ENCODE data around the gene F11R. TPM values are rescaled to one million over a fixed set of nuclear protein-coding genes. Genes with fewer than 3 reads are reported as not detected.
"Not testable (repeated sequence)": the region's sequence is repeated elsewhere in the genome, so short reads cannot be mapped to it uniquely, and the experiment has no call there.

The F11R gene
- total RNA-seq, 1 donor from 2014 or later = 246 TPM

GRCh38 chr1:161013131-161013487 is 7.8 kb downstream of the F11R start:
- DNase-seq (ENCODE audit: low read depth, low spot score) = no peak

DNA sequence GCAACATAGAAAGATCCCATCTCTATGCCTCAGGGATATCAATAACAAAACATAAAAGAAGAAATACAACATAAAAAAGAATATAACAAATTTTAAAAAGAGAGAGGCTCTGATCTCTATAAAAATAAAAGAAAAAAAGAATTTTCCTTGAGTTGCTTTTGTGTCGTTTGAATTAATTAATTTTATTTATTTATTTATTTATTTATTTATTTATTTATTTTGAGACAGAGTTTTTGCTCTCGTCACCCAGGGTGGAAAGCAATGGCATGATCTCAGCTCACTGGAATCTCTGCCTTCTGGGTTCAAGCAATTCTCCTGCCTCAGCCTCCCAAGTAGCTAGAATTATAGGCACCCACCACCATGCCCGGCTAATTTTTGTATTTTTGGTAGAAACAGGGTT is 8.5 kb downstream of the F11R start:
- no peak for DNase-seq (ENCODE audit: low read depth, low spot score)

DNA sequence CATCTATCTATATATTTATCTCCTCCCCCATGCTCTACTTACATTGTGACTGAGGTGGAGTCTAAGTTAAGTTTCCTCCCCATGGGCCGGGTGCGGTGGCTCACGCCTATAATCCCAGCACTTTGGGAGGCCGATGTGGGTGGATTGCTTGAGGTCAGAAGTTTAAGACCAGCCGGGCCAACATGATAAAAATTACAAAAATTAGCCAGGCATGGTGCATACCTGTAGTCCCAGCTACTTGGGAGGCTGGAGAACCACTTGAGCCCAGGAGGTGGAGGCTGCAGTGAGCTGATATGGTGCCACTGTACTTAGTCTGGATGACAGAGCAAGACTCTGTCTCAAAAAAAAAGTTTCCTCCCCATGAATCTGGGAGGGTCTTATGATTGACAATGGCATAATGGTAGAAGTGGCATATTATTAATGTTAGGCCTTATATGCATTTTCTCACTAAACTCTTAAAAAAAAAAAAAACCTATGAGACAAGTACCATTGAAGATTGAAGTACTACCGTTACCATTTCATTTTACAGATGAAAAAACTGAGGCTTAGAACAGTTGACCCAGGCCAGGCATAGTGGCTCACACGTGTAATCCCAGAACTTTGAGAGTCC is 11.2 kb downstream of the F11R start:
- DNase-seq (ENCODE audit: low read depth, low spot score) = no peak

- no peak for DNase-seq (ENCODE audit: low read depth, low spot score)
These were observed 12.0 kb downstream of the F11R start for GRCh38 chr1:161008869-161009510.

- DNase-seq (ENCODE audit: low read depth, low spot score) = no peak
These were observed 13.6 kb downstream of the F11R start for GRCh38 chr1:161007369-161007768.

DNA sequence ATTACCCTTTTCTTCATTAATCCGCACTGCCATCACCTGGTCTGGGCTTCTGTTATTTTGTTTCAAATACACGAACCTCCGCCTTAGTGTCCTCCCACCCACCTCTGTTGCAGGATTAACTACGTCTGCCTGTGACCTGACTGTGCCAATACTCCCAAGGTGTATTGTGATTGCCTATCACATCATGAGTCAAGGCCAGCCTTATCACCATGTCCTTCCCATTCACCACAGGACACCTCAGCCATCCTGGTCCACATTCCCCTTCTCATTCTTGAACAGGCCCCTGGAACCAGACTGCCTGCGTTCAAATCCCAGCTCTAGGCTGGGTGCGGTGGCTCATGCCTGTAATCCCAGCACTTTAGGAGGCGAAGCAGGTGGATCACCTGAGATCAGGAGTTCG is 14.4 kb downstream of the F11R start:
- DNase-seq (ENCODE audit: low read depth, low spot score) = no peak

- no peak for DNase-seq (ENCODE audit: low read depth, low spot score)
These were observed 19.4 kb downstream of the F11R start for GRCh38 chr1:161001525-161001924.

DNA sequence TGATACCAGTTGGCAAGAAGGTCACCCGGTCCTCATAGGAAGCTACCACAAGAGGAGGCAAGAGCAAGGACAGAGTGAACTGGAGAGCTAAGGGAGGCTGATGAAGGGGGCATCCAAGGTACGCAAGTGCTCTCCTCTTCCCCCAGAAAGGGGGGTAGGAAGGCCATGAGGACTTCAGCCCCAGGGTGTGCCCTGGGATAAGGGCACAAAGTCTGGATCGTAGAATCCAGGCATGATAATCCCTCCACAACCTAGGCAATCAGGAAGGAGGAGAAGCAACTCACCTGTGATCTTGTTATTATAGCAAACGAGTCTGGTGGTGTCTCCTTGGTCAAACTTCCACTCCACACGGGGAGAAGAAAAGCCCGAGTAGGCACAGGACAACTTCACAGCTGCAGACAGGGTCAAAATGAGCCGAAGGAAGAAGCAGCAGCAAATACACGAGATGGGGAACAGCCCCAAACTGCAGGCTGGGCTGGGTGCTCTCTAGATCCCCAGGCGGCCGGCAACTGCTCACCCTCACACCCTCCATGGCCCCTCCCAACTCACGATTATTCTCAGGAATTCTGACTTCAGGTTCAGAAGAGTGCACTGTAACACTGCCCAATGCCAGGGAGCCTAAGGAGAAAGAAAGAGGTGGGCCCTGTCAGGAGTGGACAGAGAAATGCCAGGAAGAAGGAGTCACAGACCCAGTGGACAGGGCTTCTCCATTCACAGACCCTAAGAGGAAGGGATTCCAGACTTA is 20.0 kb downstream of the F11R start:
- DNase-seq (ENCODE audit: low read depth, low spot score) = no peak

DNA sequence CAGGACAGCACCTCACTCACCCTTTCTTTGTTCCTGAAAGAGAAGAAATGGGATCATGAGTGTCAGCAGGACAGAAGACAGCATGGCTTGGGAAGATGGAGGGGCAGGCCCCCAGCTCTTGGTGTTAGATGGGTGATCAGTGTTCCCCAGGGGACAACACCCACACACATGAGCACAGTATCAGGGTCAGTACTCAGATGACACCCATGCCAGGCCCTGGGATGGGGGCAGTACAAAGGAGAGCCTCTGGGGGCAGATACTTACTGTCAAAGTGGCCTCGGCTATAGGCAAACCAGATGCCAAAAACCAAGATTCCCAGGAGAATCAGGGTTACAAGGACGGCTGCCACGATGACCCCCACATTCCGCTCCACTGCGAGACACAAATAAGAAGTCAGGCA is 21.6 kb downstream of the F11R start:
- no peak for DNase-seq (ENCODE audit: low read depth, low spot score)

DNA sequence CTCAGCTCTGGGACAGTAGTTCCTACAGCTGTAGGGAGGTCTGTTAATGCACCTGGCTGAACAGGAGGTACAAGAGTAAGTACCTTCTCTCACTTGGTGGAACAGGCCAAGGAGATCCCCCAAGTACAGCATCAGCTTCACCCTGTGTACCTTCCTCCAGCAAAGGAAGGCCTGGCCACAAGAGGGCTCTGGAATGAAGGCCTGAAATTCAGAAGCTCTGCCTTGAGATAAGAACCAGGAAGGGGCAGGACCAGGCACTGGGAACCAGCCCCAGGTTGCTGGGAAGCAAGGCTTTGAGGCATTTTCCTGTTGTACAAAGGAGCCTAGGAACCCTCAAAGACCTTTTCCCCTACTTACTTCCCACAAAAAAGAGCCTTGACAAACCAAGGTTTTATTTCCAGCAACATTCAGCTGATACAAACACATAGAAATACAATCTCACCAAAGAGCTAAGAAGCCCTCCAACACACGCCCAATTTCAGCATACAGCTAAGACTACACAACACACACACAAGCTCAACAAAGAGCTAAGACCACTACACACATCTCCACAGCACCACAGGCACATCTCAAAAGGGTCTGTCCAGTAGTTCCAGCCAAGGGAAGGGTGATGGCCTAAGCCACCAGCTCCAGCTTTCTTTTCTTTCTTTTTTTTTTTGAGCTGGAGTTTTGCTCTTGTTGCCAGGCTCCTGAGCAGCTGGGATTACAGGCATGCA is 23.5 kb downstream of the F11R start:
- DNase-seq (ENCODE audit: low read depth, low spot score) = peak; percentile 65

DNA sequence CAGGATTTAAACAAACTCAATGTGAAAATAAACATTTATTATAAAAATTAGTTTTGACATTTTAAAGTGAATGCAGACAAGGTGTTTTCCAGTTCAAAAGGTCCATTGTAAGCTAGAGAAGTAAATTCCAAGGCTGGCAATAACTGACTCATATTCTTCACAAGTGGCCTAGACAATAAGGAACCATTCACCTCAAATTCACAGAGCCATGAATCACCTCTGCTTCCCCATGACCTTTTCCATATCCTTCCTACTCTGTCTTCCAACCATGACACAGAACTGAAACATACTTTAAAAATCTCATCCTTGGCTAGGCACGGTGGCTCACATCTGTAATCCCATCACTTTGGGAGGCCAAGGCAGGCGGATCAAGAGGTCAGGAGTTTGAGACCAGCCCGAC is 24.8 kb downstream of the F11R start:
- DNase-seq (ENCODE audit: low read depth, low spot score) = peak; percentile 68

GRCh38 chr1:160993544-160994193 is 27.3 kb downstream of the F11R start:
- no peak for DNase-seq (ENCODE audit: low read depth, low spot score)

DNA sequence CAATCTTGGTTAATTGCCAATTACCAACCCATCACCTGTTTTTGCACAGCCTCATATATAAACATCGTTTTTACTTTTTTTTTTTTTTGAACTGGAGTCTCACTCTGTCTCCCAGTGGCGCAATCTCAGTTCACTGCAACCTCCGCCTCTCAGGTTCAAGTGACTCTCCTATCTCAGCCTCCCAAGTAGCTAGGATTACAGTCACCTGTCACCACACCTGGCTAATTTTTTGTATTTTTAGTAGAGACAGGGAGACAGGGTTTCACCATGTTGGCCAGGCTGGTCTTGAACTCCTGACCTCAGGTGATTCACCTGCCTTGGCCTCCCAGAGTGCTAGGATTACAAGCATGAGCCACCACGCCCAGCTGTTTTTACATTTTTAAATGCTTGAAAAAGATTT is 28.9 kb downstream of the F11R start:
- DNase-seq (ENCODE audit: low read depth, low spot score) = not testable (repeated sequence)

DNA sequence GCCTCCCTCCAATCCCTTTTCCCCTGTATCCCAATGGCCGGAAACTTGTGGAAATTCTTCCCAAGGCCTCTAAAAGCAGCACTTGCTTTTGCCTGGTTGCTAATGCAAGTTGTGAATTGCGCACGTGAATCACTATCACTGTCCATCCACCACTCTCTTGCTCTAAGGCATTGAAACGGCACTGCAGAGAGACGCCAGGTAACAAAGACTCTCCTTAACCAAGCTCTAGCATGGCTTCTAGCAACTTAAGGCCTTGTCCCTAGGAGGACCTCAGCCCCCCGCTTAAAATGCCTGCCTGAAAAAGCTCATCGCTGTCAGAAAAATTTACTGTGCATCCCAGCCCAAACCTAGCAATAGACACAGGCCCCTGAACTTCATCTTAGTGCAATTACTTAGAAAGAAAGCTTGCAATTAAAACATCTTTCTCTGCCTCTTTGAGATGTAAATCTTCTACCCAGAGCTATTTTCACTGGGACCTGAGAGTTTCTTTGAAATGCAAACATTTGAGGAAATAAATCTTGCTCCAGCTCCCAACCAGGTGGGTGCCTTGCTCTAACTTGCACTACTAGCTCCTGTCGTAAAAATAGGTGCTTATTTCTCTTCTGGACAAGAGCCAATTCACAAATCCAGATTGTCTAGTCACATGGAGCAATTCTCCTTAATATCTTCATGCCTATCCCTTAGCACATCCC is 33.4 kb downstream of the F11R start:
- DNase-seq (ENCODE audit: low read depth, low spot score) = no peak

DNA sequence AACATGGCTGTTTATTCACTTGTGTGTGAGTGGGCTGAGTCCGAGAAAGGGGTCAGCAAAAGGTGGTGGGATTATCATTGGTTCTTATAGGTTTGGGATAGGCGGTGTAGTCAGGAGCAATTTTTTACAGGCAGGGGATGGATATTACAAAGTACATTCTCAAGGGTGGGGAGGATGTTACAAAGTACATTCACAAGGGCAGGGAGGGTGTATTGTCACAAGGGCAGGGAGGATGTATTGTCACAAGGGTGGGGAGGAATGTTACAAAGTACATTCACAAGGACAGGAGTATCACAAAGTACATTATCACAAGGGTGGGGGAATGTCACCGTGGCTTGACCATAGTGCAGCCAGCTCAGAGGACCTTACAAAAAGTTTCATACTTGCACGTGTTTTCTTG is 35.2 kb downstream of the F11R start:
- DNase-seq (ENCODE audit: low read depth, low spot score) = no peak

DNA sequence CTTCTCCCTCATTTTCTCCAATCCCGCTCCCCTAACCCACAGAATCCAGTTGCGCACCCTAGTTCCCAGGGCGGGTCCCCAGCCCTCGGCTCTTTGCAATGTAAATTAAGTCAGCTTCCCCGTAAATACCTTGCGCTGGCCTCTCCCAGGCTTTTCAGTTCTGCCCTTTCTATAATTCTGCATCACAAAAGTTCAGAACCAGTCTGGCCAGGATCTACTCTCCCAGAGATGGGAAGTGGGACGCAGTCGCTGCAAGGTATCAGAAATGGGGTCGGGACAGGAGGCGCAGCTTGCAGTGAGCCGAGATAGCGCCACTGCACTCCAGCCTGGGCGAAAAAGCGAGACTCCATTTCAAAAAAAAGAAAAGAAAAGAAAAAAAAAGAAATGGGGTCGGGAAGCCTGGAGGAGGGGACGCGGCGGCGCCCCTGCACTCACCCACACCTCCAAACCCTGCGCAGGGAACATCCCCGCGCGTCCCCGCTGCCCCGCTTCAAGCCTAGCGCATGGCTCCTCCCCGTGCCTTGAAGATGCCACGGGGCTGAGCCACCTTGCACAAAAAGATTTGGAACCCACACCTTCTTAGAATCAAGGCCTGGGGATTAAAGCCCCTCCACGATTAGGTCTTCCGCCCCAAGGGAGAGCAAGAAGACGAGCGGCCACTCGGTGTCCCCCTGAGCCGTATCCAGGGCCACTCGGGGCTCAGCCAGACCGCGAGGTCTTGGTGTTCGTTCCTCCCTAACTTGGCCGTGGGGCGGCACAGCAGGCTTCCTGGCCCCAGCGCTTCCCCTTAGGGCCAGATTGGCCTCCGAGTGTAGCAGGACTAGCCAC is 39.2 kb downstream of the F11R start:
- no peak for DNase-seq (ENCODE audit: low read depth, low spot score)

DNA sequence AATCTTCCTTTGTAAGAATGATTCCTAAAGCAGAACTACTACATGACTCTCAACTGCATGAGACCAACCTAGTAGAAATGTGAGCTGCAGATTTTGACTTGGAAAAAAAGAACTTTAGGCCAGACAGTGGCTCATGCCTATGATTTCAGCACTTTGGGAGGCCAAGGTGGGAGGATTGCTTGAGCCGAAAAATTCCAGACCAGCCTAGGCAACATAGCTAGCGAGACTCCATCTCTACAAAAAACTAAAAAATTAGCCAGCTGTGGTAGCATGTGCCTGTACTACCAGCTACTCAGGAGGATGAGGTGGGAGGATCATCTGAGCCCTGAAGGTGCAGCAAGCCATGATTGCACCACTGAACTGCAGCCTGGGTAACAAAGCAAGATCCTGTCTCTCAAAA is 41.7 kb downstream of the F11R start:
- DNase-seq (ENCODE audit: low read depth, low spot score) = no peak

DNA sequence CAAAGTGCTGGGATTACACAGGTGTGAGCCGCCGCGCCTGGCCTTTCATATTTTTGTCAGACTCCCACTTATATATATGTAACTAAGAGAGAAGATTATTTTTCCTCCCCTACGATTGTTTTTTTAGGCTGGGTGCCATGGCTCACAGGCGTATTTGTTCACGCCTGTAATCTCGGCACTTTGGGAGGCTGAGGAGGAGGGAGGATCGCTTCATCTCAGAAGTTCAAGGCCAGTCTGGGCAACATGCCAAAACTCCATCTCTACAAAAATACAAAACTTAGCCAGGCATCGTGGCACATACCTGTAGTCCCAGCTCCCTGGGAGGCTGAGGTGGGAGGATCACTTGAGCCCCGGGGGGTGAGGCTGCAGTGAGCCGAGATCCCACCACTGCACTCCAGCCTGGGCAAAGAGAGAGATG is 42.4 kb downstream of the F11R start:
- no peak for DNase-seq (ENCODE audit: low read depth, low spot score)

GRCh38 chr1:160975026-160975425 is 45.9 kb downstream of the F11R start:
- DNase-seq (ENCODE audit: low read depth, low spot score) = no peak

- no peak for DNase-seq (ENCODE audit: low read depth, low spot score)
These were observed 47.5 kb downstream of the F11R start for GRCh38 chr1:160973491-160973890.
